Thyroid gland (tissue), 4 donors: ENCODE data around the gene BLCAP.

Experiments used
- CTCF ChIP-seq, 6 experiments: fragments of 200-600 bp in 3 of 6; fragments of 450-650 bp in 3 of 6; sonication (generic) in 3 of 6; IDR thresholded peaks; one replicate each; pipeline ENCODE4 v1.5.1; 2016 to 2019; ENCODE audit warnings: antibody characterized with exemption in 6 of 6, mild to moderate bottlenecking in 2 of 6, inconsistent platforms in 1 of 6, moderate library complexity in 1 of 6
- POLR2A ChIP-seq, 2 donors: fragments of 450-650 bp; IDR thresholded peaks; one replicate each; pipeline ENCODE4 v1.6.1; 2017; ENCODE audit warnings: antibody characterized with exemption in 2 of 2, mild to moderate bottlenecking in 2 of 2, moderate library complexity in 1 of 2

DNA sequence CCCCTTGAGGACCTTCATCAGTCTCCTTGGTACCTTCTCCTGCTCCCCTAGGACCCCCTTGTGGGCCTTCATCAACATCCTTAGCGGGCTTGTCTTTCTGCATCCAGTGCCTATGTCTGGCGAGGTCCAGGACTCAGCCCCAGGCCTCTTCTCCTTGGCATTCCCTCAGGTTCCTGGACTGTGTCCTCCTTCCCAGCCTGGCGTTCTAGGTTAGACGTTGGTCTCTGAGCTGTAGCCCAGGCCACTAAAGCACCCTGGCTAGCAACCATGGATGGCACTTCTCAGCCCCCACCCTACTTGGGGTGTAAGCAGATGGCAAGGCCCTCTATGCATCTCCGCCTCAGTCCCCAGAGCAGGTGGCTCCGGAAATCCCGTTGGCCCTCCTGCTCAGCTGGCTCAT, 58.1 kb downstream of the BLCAP start:
- TF ChIP-seq POLR2A (IDR thresholded peaks at IDR 0.05) (no peak), CTCF (IDR thresholded peaks at IDR 0.05) (no peak)
